HG03521 (cell line): ENCODE data around the gene ZNF516.

Source experiments
- ATAC-seq: cut with Tn5 transposase; IDR thresholded peaks from one replicate; pipeline ENCODE4 v1.9.1; 2021; ENCODE audit warnings: mild to moderate bottlenecking, moderate library complexity; ENCODE audit not compliant: unreplicated experiment

Gene ZNF516

DNA sequence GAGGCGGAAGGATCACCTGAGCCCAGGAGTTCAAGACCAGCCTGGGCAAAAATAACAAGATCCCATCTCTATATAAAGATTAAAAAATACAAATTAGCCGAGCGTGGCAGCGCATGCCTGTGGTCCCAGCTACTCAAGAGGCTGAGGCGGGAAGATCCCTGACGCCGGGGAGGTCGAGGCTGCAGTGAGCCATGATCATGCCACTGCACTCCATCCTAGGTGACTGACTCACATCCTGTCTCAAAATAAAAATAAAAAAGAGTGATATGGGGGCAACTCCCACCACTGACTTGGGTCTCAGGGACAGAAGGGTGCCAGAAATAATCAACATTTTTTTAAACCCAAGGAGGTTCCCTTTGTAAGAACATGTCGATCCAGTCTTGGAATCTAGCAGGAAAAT lies 37.6 kb downstream of the ZNF516 start:
- ATAC-seq = no peak

DNA sequence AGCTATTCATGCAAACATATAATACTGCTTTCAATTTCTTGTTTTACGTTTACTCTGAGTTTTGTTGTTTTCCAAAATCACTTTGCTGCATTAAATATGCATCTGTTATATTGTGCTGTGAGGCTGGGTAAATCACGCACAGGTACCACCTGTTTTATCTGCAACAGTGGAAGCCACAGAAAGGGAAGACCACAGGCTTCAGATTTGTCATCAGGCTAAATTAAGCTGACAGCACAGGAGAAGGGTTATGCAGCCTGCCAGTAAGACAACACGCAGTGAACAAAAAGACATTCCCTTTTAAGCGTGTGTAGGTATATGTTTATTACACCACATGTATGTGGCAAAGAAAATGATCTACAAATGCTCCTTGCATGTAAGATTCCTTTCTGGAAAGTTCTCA lies 38.2 kb downstream of the ZNF516 start:
- ATAC-seq = no peak

DNA sequence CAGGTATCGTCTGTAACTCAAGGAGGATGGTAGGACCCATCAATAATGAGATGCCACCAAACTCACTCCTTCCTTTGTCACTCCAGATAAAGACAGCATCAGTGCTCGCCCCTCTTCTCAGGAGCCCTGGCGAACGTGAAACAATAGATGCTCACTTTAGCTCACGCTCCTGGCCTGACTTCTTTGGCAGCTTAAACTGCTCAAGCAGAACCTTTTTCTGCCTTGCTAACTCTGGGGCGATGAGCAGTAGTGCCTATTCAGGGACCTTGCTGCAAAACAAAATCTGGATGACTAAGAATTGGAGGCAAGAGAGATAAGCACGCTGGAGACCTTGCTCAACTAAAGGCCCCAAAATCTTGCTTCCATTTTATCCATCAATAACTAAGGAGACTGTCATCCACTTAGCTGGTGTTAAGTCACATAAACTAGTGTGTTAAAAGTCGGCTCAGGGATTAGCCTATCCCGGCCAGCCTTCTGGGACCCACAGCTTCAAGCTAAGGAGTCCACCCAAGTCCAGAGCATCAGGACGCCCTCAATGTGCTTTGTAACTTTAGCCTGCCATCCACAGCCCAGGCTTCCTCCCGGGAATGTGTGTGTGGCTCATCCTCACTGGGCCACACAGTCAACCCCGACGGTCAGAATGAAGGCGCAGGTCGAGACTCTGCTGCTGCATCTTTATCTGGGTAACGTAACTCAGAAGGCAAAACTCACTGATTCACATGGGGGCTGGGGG lies 38.9 kb downstream of the ZNF516 start:
- no peak for ATAC-seq

DNA sequence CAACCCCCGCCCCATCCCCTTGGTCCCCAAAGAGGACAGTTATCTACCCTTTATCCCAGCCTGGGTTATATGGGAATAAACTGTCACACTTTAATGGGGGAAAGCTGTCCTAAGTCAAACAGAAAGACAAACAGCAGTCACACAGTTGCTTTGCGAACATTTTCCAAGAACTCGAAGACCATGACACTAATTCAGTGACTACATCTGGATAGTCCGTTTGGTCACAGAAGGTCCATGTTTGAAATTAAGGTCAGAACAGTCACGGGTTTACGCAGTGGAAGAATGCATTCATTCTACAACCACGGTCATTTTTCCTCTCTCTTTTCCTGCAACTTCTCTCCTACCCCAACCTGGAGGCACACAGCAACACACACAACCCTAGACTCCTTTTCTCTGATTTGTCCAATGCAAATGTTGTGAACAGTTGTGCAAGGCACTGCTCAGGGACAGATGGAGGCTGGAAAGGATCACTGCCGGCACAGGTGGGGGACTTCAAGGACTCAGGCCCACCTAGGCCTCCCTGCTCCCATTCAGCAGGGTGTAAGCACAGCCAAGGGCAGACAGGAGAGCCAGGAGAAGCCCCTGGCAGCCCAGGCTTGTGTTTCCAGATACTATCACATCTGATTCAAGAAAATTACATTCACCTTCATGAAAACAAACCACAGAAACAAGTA lies 39.9 kb downstream of the ZNF516 start:
- ATAC-seq = no peak

DNA sequence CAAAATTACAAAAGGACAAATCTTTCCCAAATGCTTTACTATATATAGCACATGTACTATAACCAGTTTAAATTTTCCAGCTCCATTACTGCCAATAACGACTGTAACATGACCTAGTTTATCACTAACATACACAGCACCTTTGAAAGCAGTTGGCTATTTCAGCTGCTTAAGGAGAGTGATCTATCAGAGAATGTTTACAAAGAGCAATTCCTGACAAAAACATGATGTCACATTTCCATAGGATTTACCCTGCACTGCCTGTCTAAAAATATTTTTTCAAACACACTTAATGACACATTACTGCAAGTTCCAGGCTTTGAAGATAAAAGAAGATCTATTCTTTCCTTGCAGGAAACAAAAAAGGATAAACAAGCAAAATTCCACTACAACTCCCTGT lies 40.6 kb downstream of the ZNF516 start:
- no peak for ATAC-seq

DNA sequence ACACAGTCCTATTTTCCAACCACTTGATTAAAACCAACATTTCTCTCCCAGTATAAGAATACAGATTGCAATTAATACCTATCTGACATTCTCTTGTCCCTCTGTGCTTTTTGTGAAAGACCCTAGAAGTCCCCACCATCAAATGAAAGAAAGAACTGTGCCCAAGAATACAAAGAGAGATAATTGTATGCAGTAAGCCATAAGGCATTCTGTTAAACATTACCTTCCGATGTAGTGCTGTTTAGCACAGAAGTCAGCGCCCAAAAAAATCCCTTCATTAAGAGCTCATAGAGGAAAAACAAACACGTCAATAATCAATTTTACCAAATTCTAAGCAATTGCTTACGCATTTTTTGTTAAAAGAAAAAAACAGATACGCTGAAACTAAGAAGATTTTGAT lies 41.1 kb downstream of the ZNF516 start:
- no peak for ATAC-seq

DNA sequence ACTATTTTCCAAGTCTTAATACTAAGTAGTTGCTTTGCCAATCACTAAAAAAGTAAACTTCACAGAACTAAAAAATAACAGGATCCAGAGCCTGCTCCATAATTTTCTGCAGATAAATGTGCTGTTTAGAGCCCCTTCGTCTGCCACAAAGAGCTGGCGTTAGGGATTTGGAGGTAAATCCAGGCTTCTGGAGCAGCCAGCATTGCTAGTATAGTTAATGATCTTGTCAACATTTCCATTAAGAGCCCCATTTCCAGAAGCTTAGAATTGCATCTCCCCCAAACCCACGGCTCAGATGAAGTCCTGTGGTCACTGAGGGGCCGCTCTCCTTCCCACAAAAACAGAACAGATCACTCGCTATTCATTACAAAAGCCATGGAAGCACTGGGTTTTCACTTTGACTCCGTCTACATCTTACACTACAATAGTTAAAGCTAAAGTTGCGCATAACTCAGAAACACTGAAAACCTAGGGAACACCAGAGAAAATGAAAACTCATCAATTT lies 41.9 kb downstream of the ZNF516 start:
- no peak for ATAC-seq

DNA sequence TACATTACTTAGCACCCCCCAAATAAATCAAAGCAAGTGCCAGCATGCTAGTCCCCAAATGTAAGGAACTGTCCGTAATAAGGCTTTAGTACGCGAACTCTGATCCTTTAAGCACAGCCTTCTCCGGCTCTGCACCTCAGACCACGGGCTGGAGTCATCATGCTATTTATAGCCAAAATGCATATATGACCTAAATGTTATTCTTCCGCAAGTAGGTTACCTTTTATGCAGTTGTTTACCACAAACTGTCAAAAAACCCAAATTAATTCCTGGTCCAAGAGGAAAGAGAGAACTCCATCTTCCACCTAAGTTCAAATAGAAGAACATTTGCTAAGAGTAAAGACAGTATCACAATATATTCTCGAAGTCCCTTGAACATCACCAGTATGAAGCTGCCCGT lies 42.7 kb downstream of the ZNF516 start:
- ATAC-seq = no peak

DNA sequence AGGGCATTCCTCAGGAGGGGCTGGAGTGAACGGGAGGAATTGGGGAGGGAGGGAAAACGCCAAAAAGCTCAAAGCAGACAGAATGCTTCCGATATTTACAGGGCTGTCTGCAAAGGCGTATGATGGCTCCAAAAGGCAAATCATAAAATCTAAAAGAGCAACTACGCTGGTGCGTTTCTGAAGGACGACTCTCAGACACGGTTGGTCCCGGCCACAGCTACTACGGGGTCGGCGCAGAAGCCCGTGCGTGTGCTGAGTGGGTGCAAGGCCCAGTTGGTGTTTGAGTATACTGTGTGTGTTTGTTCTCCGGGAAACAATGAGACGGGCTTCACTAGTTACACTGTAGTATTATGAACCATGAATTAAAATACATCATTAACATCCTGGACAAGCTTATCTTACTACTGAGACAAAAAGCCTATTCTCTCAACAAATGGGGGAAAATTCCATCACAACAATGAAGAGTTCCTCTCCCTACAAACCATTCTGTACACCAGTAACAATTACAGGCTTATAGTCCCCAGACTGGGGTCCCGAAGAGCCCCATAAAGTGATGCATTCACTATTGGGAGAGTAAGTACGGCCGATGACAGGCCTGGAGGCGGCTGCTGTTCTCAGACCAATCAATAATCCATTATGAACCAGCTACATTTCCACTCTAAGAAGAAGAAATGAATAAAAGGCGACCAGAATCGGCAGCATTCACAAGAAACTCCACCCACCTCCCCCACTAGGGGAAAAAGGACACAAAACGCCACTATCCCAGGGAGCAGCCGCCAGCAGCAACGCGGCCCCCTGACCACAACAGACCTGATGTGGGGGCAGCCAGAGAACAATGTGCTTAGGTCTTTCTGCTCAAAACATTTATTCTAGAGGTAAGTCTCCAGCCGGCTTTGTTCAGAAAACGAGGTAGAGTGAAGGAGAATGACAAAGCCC lies 43.4 kb downstream of the ZNF516 start:
- ATAC-seq = no peak

DNA sequence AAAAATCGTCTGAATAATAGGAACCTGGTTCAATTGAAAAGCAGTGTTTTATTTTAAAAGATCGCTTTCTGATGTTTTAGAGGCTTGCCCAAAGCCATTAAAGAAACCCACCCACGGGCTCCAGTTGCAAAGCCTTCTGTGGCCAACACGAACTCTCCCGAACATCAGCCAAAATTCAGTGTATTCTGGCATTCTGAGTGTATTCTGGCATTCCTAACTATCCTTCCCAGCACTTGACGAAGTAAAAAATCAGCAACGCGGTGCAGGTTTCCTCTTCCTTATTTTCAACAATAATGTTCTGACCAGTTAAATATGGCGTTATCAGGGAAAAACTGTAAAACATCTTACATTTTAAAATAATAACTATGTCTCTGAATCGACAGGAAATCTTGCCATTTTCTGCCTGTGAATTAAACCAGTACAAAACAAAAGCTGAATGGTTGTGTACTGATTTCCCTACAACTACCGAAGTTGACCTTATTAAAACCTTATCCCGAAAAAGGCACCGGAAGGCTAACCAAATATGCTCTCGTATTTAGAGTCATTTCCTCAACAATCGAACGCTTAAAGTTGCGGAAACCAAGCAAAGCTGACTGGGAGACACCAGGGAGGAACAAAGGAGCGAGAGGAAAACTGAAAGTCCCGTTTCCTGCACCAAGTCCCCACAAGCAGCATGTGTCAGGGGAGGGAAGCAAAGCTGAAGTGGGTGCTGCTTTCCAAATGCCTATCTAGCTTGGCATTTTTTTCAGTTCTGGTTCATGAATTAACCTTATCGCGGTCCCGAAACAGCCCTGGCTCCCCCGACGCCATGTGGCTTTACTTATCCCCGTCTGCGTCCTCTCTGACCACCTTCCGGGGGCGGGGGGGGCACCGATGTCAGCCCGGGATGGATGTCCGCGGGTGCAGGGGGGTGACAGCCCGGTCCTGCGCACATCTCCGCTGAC lies 44.3 kb downstream of the ZNF516 start:
- ATAC-seq = no peak

DNA sequence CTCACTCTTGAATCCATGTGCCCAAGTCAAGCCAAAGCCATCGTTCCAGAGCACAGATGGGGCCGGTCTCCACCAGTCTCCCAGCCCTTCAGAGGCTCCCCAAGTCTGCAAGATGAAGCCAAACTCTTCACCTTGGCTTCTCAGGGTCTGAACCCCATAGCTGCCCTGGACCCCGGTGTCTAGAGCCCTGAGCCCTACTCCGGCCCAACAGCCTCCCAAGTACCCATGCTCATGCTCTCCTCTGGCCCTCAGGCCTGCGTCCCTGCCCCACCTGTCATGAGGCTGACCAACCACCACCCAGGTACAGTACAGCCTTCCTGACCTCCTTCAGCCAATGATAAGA lies 46.0 kb downstream of the ZNF516 start:
- no peak for ATAC-seq

DNA sequence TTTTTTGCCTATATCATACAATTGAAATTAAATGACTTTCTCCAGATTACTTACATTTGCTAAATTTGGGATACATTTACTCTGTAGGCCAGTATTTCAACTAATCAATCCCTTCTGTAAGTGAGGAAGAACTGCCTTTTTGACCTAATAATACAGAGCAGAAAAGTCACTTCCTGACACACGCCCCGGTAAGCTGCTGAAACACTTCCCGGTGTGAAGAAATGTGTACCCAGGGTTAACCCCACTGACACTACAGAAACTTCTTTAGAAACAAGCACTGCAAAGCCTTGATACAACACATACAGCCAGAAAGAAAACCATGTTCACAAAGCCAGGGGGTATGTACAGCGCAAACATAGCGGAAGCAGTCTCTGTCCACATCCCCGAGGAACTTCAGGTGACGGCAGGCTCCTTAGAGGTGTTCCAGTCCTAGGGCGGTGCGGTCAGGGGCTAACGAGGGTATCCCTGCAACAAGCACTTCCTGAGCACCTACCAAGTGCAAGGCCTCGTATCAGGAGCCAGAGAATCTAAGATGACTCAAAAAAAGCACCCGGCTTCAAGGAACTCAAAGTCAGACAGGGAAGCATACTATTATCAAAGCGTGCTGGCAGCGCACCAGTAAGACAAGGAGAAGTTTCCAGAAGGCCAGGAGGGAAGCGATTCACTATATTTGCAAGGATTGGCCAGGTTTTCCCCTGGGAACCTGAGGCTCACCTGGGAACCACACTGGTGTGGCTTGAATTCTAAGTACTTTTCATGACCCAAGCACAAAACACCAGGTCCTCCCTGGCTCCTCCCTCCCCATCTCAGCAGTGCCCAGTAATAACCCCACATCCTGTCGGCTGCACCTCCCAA lies 46.6 kb downstream of the ZNF516 start:
- no peak for ATAC-seq

DNA sequence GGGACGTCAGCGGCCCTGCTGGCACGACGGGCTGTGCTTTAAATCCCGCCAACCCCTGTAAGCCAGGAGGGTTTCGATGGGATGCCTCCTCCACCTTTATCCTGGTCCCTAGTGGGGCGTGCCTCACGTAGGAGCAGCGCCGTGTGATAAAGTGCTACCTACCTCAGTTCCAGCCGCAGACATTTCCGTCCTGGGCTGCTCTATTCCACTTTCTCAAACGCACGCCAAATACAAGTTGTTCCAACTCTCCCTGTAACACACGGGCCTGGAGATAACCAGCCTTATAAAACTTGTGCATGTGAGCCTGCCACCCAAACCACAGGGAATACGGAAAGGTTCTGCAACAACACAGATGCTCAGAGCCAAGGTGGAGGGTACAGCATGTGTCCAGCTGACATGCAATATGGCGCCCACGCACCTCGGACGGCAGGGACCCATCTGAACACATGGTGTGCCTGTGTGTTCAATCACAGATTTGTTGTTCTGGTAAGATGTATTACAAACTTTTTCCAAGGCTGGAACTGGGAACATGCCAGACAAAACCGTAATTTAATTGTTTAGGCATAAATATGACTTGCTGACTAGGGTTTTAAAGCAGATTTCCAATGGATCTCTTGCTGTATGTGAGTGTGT lies 47.7 kb downstream of the ZNF516 start:
- no peak for ATAC-seq

DNA sequence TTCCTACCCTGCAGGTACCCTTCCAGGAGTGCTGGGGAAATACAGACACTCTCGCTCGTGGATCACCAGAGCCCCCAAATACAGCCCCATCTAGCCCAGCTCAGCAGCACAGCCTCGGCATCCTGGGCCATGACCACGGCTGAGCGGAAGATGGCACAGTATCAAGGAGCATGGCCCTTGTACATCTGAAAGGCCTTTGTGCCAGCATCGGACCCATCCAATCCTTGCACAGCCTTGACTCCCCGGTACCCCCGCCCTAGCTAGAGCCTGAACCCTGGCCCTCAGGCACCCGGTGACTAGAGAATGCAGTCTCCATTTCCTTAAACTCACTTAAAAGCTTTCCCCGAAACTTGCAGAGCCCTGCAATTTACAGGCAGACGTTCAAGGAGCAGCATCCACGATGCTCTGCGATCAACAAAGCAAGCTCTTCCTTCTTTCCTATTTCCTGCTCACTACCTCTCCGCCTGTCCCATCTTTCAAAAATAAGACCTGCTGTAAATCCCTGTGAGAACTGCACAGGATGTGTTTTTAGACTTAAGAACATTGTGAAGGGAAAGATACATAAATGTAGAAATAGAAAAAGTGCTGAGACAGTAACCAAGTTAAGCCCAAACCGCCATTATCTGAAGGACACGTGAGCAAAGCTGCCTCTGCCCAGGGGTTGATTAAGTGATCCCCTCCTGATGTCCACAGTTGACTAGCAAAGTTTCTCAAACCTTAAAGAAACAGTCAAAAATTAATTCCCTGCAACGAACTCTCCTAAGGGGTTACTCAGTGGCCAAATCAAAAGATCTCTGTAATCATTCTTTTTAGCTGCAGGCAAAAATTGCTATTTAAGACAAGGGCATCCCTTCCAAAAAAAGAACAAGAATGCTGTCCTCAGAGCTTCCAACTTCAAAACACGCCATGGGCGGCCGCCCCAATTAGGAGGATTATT lies 48.5 kb downstream of the ZNF516 start:
- ATAC-seq = no peak

DNA sequence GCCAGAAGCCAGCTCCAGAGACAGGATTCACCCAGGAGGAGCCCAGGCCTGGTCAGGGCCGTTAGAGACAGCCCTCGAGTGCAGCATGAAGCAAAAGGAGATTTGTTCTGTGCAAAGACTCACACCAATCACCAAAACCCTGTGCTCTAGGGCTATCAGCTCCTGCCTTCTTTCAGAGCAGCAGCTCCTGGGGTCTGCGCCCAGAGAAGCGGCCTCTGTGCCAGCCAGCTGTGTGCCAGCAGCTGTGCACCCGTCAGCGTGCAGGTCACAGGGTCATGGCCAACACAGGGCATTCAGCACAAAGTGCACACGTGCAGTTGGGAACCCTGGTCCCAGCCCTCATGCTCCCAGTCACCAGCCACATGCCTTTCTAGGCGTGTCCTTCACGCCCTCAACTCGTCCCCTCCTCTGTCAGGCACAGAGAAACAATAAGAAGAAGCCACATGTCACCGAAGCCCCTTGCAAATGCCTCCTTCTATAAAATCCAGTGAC lies 49.3 kb downstream of the ZNF516 start:
- no peak for ATAC-seq

DNA sequence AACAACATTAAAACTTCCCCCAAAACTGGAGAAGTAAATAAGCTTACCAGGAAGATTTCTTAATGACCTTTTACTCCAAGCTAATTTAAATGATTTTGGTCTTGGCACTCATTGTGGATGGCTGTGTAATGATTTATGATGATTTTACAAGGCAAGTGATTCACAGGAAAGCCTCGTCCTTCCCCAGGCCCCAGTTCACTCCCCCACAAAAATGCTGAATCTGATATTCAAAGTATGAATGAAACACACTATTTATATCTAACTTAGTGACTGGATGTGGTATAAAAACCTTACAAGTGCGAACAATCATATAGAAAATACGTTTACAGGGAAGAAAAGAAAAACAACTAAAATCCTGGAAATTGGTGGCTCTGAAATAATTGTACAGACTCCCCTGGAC lies 49.8 kb downstream of the ZNF516 start:
- ATAC-seq = no peak

DNA sequence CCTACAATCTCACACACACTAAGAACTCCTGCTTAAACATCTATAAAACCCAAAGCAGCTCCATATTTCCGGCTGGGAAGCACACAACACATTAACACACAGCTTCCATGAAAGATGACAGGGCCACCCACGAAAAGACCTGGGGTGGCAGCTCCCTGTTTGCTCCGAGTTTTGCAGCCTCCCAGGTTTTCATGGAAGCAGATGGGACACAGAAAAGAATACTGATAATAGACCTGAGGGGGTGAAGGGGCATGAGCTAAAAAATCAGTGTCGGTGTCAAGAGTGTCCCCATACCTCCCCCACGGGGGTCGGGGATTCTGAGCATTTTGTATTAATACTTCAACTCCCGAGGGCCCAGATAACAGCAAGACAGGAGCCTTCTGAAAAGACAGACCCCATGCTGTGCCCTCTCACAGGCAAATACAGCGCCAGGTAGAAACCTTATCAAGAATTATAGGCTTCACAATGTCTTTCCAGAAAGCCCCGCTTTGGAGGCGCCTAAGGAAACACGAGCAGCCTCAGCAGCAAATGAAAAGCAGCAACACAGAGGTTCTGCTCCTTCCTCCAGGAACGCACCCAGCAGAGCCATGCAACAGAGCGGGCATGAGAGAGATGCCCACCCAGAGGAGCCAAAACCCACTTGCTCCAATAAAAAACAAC lies 50.5 kb downstream of the ZNF516 start:
- no peak for ATAC-seq
